Astrocyte of the spinal cord (primary cell): ENCODE measurements around the gene WNT3A.
A peak's percentile ranks its signal among the peaks of the same experiment; 100 is the strongest.

ENCODE experiments used
- DNase-seq: peaks from one replicate; pipeline ENCODE4 v3.0.0; 2011; ENCODE audit warnings: low read depth, low spot score
- H3K4me3 ChIP-seq: 2 replicates; pipeline ENCODE4 v1.5.1; 2011; ENCODE audit warnings: low read depth, mild to moderate bottlenecking, low read length, moderate library complexity
- CTCF ChIP-seq: IDR thresholded peaks from 2 replicates; pipeline ENCODE4 v1.5.1; 2012; ENCODE audit warnings: low read depth, mild to moderate bottlenecking, low read length, inconsistent platforms
- in situ Hi-C: cut with HindIII; loops from 2 replicates; pipeline ENCODE4 v1.10.0; 2017; ENCODE audit warnings: low sequenced_read_pairs

The WNT3A gene

GRCh38 chr1:228050571-228051231 is 43.9 kb downstream of the WNT3A start:
- in situ Hi-C loops, result no loop called here
- no peak overlapping the region for H3K4me3 ChIP-seq
- DNase-seq, result no peak
- no peak for TF ChIP-seq CTCF

GRCh38 chr1:228058172-228058948 is 51.6 kb downstream of the WNT3A start:
- in situ Hi-C loops, result no loop called here
- no peak for DNase-seq
- H3K4me3 ChIP-seq, result no peak overlapping the region
- TF ChIP-seq CTCF, result no peak

- no peak for DNase-seq
- H3K4me3 ChIP-seq, result no peak overlapping the region
- in situ Hi-C loops, result no loop called here
- no peak for TF ChIP-seq CTCF
These were observed 52.3 kb downstream of the WNT3A start for GRCh38 chr1:228058949-228059633.

GRCh38 chr1:228059634-228060457 is 53.0 kb downstream of the WNT3A start:
- no peak for DNase-seq
- in situ Hi-C loops, result no loop called here
- no peak for TF ChIP-seq CTCF
- no peak overlapping the region for H3K4me3 ChIP-seq

- DNase-seq, result no peak
- in situ Hi-C loops, result no loop called here
- no peak for TF ChIP-seq CTCF
- peak overlapping the region; percentile 2 for H3K4me3 ChIP-seq
These were observed 53.8 kb downstream of the WNT3A start for GRCh38 chr1:228060458-228061190.
